ENCODE measurements around the gene SEC24D. TPM values are rescaled to one million over a fixed set of nuclear protein-coding genes. Genes with fewer than 3 reads are reported as not detected.

The SEC24D gene
- total RNA-seq, 1 experiment from 2014 or later, result 14.4 TPM

- no peaks in the 10 kb centered on the region for H3F3A ChIP-seq (ENCODE audit: low read length, unreplicated experiment)
- no peak overlapping the region for H3K27ac ChIP-seq (ENCODE audit: low read length)
- CTCF ChIA-PET, result no interaction called here
- no peak for ATAC-seq
- no peak overlapping the region for H3K4me3 ChIP-seq (ENCODE audit: low read length)
- DNase-seq, result no peak
- H3K9ac ChIP-seq (ENCODE audit: low read length), result no peak overlapping the region
- no peaks in the 10 kb centered on the region for H4K20me1 ChIP-seq (ENCODE audit: low read length)
- intact Hi-C loops (cut with micrococcal nuclease), result no loop called here
- no peaks in the 10 kb centered on the region for H3K79me2 ChIP-seq (ENCODE audit: low read length)
- POLR2A ChIA-PET (ENCODE audit: unreplicated experiment), result no interaction called here
- H3K36me3 ChIP-seq (ENCODE audit: low read depth, low read length), result peaks cover 22% of the 10 kb centered on the region; the same call in 1 of the 2 replicates
- H3K27me3 ChIP-seq (ENCODE audit: low read length), result no peaks in the 10 kb centered on the region
- H3K4me2 ChIP-seq (ENCODE audit: low read length), result no peak overlapping the region
- TF ChIP-seq EZH2 (IDR thresholded peaks at IDR 0.05; ENCODE audit: low read length, unreplicated experiment), result no peak
- TF ChIP-seq EZH2phosphoT487 (IDR thresholded peaks at IDR 0.05; ENCODE audit: borderline replicate concordance, low read length), result no peak
- TF ChIP-seq CTCF (conservative IDR thresholded peaks at IDR 0.05; ENCODE audit: low read depth, low read length), result no peak
- BruUV-seq (replicated peaks), result no TSS peak
- no peaks in the 10 kb centered on the region for H3K9me2 ChIP-seq (replicated peaks; ENCODE audit: low read length)
- no peaks in the 10 kb centered on the region for H3K9me3 ChIP-seq (ENCODE audit: low read length)
- no peaks in the 10 kb centered on the region for H3K4me1 ChIP-seq (ENCODE audit: insufficient read depth, low read length)
- no peak overlapping the region for H2AFZ ChIP-seq (ENCODE audit: low read length)
Observed at GRCh38 chr4:118753096-118753495, 82.8 kb downstream of the SEC24D start.

GRCh38 chr4:118752551-118752950 is 83.4 kb downstream of the SEC24D start:
- DNase-seq, result no peak
- Histone ChIP-seq H3K36me3 (ENCODE audit: low read depth, low read length) (peaks cover 18% of the 10 kb centered on the region; the same call in 1 of the 2 replicates), H3K27ac (ENCODE audit: low read length) (no peak overlapping the region), H3K79me2 (ENCODE audit: low read length) (no peaks in the 10 kb centered on the region), H3F3A (ENCODE audit: low read length, unreplicated experiment) (no peaks in the 10 kb centered on the region), H2AFZ (ENCODE audit: low read length) (no peak overlapping the region), H3K4me3 (ENCODE audit: low read length) (no peak overlapping the region), H3K9me2 (replicated peaks; ENCODE audit: low read length) (no peaks in the 10 kb centered on the region), H3K9me3 (ENCODE audit: low read length) (no peaks in the 10 kb centered on the region), H4K20me1 (ENCODE audit: low read length) (no peaks in the 10 kb centered on the region), H3K4me1 (ENCODE audit: insufficient read depth, low read length) (no peaks in the 10 kb centered on the region), H3K4me2 (ENCODE audit: low read length) (no peak overlapping the region), H3K27me3 (ENCODE audit: low read length) (no peaks in the 10 kb centered on the region), H3K9ac (ENCODE audit: low read length) (no peak overlapping the region)
- ChIA-PET POLR2A (ENCODE audit: unreplicated experiment) (no interaction called here), CTCF (no interaction called here)
- ATAC-seq, result no peak
- TF ChIP-seq CTCF (conservative IDR thresholded peaks at IDR 0.05; ENCODE audit: low read depth, low read length) (no peak), EZH2phosphoT487 (IDR thresholded peaks at IDR 0.05; ENCODE audit: borderline replicate concordance, low read length) (no peak), EZH2 (IDR thresholded peaks at IDR 0.05; ENCODE audit: low read length, unreplicated experiment) (no peak)
- no TSS peak for BruUV-seq (replicated peaks)
- intact Hi-C loops (cut with micrococcal nuclease), result no loop called here

- DNase-seq (no peak), ATAC-seq (no peak)
- Histone ChIP-seq H3K9me3 (ENCODE audit: low read length) (no peaks in the 10 kb centered on the region), H3K27ac (ENCODE audit: low read length) (no peak overlapping the region), H2AFZ (ENCODE audit: low read length) (no peak overlapping the region), H3K36me3 (ENCODE audit: low read depth, low read length) (peaks cover 17% of the 10 kb centered on the region; the same call in 1 of the 2 replicates), H3F3A (ENCODE audit: low read length, unreplicated experiment) (no peaks in the 10 kb centered on the region), H4K20me1 (ENCODE audit: low read length) (no peaks in the 10 kb centered on the region), H3K4me1 (ENCODE audit: insufficient read depth, low read length) (no peaks in the 10 kb centered on the region), H3K9ac (ENCODE audit: low read length) (no peak overlapping the region), H3K79me2 (ENCODE audit: low read length) (no peaks in the 10 kb centered on the region), H3K27me3 (ENCODE audit: low read length) (no peaks in the 10 kb centered on the region), H3K4me2 (ENCODE audit: low read length) (no peak overlapping the region), H3K9me2 (replicated peaks; ENCODE audit: low read length) (no peaks in the 10 kb centered on the region), H3K4me3 (ENCODE audit: low read length) (no peak overlapping the region)
- BruUV-seq (replicated peaks), result no TSS peak
- ChIA-PET POLR2A (ENCODE audit: unreplicated experiment) (no interaction called here), CTCF (no interaction called here)
- intact Hi-C loops (cut with micrococcal nuclease), result no loop called here
- TF ChIP-seq EZH2phosphoT487 (IDR thresholded peaks at IDR 0.05; ENCODE audit: borderline replicate concordance, low read length) (no peak), EZH2 (IDR thresholded peaks at IDR 0.05; ENCODE audit: low read length, unreplicated experiment) (no peak), CTCF (conservative IDR thresholded peaks at IDR 0.05; ENCODE audit: low read depth, low read length) (no peak)
Observed at GRCh38 chr4:118751629-118752323, 84.2 kb downstream of the SEC24D start.

All from PC-3 (cell line).